GM12874 (cell line): ENCODE data around the gene AMBP.

Experiments used
- TF ChIP-seq, protein P1 (sequence below): IDR thresholded peaks from 2 replicates; pipeline ENCODE4 v1.5.1; 2011; ENCODE audit warnings: low read depth, mild to moderate bottlenecking, control low read depth, low read length, moderate library complexity; ENCODE audit not compliant: insufficient read depth

AMBP gene

DNA sequence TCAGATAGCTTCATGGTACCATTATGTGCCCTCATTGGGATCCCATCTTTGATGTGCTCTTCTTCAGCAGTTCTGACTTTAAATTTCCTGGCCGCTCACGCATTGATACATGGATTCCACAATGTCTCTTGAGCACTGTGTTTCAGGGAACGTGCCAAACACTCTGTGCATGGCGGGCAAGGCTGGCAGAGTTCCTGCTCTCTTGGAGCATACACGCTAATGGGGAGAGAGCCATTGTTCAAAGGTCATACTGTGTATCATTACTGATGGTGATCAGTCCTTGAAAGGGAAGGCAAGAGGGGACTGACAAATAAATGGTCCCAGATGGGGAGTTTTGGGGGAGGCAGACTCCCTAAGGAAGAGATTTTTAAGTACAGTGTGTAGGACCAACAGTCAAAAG, 52.3 kb downstream of the AMBP start:
- TF ChIP-seq, protein P1, sequence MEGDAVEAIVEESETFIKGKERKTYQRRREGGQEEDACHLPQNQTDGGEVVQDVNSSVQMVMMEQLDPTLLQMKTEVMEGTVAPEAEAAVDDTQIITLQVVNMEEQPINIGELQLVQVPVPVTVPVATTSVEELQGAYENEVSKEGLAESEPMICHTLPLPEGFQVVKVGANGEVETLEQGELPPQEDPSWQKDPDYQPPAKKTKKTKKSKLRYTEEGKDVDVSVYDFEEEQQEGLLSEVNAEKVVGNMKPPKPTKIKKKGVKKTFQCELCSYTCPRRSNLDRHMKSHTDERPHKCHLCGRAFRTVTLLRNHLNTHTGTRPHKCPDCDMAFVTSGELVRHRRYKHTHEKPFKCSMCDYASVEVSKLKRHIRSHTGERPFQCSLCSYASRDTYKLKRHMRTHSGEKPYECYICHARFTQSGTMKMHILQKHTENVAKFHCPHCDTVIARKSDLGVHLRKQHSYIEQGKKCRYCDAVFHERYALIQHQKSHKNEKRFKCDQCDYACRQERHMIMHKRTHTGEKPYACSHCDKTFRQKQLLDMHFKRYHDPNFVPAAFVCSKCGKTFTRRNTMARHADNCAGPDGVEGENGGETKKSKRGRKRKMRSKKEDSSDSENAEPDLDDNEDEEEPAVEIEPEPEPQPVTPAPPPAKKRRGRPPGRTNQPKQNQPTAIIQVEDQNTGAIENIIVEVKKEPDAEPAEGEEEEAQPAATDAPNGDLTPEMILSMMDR, result no peak

DNA sequence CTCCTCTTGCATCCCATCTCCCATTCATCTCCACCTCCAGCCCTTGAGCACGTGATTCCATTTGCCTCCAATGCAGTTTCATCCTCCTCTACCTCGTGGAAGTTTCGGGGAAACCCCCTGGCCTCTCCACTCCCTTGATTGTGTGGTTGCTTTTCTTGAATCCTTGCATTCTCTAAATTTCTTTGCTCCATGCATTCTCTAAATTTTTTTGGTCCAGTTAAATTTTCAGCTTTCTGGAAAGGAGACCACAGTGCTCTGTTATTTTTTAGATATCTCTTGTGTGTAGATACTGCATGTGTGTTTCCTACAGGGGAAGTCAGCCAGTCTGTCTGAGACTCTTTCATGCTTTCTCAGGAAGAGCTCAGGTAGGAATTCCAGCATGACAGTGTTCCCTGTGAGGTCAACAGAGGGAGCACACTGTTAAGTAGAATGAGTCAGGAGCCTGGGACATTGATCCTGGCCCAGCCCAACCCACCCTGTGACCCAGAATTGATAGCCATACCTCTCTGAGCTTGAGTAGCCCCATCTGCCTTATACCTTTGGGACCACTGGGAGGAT, 52.8 kb downstream of the AMBP start:
- TF ChIP-seq, protein P1, result no peak

DNA sequence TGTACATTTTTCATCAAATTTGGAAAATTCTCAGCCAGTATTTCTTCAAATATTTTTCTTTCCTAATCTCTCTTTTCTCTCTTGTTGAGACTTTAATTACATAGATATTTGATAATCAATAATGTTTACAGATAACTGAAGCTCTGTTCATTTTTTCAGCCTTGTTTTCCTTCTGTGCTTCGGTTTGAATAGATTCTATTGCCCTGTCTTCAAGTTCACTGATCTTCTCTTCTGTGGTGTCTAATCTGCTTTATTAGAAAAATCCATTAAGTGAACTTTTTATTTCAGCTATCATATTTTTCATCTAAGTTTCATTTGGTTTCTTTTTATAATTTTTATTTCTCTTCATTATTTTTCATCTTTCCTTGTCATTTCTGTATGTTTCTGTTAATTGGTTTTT, 54.1 kb downstream of the AMBP start:
- TF ChIP-seq, protein P1, result no peak

DNA sequence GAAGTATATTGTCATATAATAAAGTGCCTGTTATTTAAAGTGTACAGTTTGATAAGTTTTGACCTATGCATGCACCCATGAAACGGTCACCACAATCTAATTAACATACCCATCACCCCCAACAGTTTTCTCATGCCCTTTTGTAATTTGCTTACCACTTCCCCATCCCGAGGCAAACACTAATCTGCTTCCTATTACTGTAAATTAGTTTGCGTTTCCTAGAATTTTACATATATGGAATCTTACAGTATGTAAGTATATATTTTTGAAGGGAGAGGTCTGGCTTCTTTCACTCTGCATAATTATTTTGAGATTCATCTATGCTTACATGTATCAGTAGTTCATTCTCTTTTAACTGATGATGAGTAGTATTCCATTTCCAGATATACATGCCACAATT, 56.5 kb downstream of the AMBP start:
- TF ChIP-seq, protein P1, result no peak

DNA sequence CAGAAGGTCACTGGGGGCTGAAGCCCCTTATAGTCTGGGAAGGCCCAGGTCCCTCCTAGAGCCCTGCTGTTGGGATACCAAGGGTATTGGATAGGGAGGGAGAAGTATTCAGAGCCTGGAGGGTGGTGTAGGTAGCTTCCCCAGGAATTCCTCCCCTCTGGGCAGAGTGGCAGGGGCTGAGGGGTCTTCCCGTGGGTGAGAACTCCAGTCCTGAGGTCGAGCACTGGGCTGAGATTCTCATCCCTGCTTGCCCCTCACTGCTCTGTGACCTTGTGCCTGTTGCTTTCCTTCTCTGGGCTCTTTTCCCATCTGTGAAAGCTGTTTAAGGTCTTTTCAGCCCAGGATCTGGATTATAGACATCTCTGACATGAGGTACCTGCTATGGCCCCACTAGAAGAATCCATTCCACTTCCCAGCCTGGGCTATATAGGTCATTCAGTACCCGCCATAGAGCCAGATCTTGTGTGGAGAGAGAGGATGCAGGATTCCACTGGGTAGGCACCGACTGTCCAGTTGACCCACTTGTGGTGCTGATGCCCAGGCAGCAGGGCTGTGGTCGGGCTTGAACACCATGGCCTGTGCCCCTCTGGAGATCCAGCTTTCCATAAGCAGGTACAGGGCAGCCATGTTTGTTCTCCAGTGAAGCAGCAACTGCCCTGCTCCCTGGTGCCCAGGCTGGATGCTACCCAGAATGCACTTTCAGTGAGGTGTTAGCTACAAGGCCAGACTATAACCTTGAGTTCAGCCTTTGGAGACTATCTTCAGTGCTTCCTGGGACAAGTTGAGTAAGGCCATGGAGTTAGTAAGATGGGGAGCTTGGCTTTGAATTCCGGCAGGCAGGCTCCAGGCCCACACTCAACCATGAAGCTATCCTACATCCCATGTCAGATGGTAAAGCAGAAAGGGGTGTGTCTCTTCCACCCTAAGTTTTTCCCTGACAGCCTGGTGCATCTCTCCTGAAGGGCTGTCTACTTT, 60.1 kb downstream of the AMBP start:
- TF ChIP-seq, protein P1, result no peak

DNA sequence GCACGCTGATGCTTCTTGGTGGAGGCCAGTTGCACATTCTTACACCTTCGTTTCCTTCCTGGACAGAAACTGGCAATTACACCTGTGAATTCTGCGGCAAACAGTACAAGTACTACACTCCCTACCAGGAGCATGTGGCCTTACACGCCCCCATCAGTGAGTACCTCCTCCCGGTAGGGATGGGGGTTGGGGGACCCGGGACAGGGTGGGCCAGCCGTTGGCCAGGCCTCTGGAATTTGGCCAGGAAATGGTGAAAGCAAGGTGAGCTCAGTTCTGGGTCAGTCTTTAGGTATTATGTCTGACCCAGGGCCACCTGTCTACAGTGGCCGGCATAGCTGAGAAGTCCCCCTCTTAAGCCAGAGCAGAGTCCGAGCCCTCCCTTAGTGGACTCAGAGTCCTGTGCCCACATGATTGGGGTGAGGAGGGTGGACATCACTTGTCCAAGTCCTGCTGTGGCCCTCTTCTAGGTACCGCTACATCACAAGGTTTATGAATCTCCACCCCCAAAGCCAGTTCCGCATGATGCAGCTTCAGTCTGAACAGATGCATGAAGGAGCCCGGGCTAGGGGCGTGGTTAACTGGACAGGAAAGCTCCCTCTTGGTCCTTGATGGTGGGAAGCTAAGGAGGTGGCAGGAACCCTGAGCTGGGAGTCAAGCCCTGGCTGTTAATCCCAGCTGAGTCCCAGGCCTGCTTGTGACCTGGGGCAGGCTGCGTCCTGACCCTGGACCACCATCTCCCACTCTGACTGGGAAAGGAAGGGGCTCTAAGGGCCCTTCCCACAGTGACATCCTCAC, 61.3 kb downstream of the AMBP start:
- TF ChIP-seq, protein P1, result no peak

DNA sequence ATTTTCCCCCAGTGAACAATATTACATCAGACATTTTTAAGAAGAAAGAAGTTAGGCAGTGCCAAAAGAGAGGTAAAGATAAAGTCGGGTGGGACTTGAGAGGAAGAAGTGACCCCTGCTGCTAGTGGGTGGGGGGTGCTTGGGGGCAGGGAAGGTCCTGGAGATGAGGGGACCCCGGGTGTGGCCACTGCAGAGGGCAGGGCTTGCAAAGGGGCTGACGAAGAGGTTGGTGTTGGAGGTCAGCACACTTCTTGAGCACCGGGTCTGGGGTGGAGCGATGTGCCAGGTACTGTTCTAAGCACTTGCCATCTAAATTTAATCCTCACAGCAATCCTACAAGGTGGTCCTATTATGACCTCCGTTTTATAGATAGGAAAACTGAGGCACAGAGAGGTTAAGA, 62.0 kb downstream of the AMBP start:
- TF ChIP-seq, protein P1, result no peak
